Right lobe of liver (tissue), 6 donors: ENCODE results near the gene CCDC167. TPM values are rescaled to one million over a fixed set of nuclear protein-coding genes. Genes with fewer than 3 reads are reported as not detected.

Experiments
- ATAC-seq, 4 donors: fragments of 200-7000 bp; cut with Tn5 transposase; one replicate each; pipeline ENCODE4 v1.9.1; 2020; ENCODE audit warnings: mild to moderate bottlenecking in 4 of 4, moderate library complexity in 4 of 4
- DNase-seq, 3 donors: peaks; one replicate each; pipeline ENCODE4 v3.0.0-alpha.2; 2020
- H3K27ac ChIP-seq, 3 donors: fragments of 200-600 bp; one replicate each; pipeline ENCODE4 v1.8.0; 2022
- H3K27me3 ChIP-seq, 2 donors: fragments of 200-600 bp; one replicate each; pipeline ENCODE4 v1.8.0; 2022
- H3K36me3 ChIP-seq, 4 donors: fragments of 200-600 bp; sonication (generic) in 1 of 4; one replicate each; pipeline versions ENCODE4 v1.5.1 to v1.8.0; 2017 to 2022; ENCODE audit warnings: control low read depth in 1 of 4
- H3K4me1 ChIP-seq, 4 donors: fragments of 200-600 bp; sonication (generic) in 1 of 4; one replicate each; pipeline versions ENCODE4 v1.5.1 to v1.8.0; 2017 to 2022; ENCODE audit warnings: control low read depth in 1 of 4
- H3K4me3 ChIP-seq, 3 donors: fragments of 200-600 bp; one replicate each; pipeline ENCODE4 v1.8.0; 2022
- H3K9me3 ChIP-seq, 4 donors: fragments of 200-600 bp; sonication (generic) in 1 of 4; one replicate each; pipeline versions ENCODE4 v1.5.1 to v1.8.0; 2017 to 2022; ENCODE audit warnings: control low read depth in 1 of 4
- POLR2A ChIP-seq: fragments of 450-650 bp; IDR thresholded peaks from one replicate; pipeline ENCODE4 v1.6.1; 2017; ENCODE audit warnings: antibody characterized with exemption, mild to moderate bottlenecking
- WGBS: methylation state at CpG from one replicate; pipeline ENCODE4 v1.1.6; 2018; ENCODE audit warnings: low coverage, low lambda C conversion rate; ENCODE audit not compliant: insufficient coverage; ENCODE audit errors: missing lambda C conversion rate; 5-methylcytosine and 5-hydroxymethylcytosine counted together
- intact Hi-C, 2 donors: fragments of 100-400 bp; cut with DNase I; formaldehyde crosslinking; loops; one replicate each; pipeline versions ENCODE4 v1.11.2 to v1.14.1; 2022
- total RNA-seq, 6 experiments: library from RNA; depleted of rRNA in 2 of 6; stranded (reverse); fragments of >200 nt in 2 of 6; fragmentation: NEBNext Ultra II Directional in 3 of 6; extraction: Animal tissue kit (Norgen Biotek cat#: 25700) in 3 of 6; gene quantifications; one replicate each; pipeline versions ENCODE4 v1.1.0 to v1.2.4, GENCODE V29; 2016 to 2023
- TF ChIP-seq, protein P1 (sequence below), 4 donors: fragments of 200-600 bp in 3 of 4; fragments of 450-650 bp in 1 of 4; IDR thresholded peaks; one replicate each; pipeline versions ENCODE4 v1.5.1 to v1.8.0; 2016 to 2022; ENCODE audit warnings: antibody characterized with exemption in 4 of 4, mild to moderate bottlenecking in 2 of 4
- donor health status: DM: no; HTN: yes; CAD: no.
- donor health status: DM: no; HTN: no; CAD: no.
- donor health status: DM: no; HTN: no; CAD: no.
- donor health status: DM: no; HTN: yes; CAD: no.
- donor health status: DM: no; HTN: yes; CAD: no.

Gene CCDC167
- total RNA-seq, 6 experiments from 2014 or later: 16.5 to 103 (median 26.9) TPM

DNA sequence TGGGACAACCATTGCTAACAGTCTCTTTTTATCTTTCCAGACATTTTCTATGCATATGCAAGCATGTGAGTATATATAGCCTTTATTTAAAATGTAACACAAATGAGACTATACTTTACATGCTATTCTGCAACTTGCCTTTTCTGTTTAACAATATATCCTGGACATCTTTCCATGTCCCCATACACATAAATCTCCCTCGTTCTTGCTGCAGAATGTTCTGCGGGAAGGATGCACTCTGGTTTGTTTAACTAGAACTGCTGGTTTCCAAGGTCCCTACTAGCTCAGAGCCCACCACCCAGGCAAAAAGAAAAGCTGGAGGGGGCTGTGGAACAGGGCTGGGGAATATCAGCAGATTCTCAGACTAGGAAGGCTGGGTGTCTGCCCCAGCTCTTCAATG, 35.2 kb upstream of the CCDC167 start:
- peaks cover 0 to 8% (median 0%) of the 10 kb centered on the region in 4 donors for H3K4me1 ChIP-seq
- TF ChIP-seq, protein P1, sequence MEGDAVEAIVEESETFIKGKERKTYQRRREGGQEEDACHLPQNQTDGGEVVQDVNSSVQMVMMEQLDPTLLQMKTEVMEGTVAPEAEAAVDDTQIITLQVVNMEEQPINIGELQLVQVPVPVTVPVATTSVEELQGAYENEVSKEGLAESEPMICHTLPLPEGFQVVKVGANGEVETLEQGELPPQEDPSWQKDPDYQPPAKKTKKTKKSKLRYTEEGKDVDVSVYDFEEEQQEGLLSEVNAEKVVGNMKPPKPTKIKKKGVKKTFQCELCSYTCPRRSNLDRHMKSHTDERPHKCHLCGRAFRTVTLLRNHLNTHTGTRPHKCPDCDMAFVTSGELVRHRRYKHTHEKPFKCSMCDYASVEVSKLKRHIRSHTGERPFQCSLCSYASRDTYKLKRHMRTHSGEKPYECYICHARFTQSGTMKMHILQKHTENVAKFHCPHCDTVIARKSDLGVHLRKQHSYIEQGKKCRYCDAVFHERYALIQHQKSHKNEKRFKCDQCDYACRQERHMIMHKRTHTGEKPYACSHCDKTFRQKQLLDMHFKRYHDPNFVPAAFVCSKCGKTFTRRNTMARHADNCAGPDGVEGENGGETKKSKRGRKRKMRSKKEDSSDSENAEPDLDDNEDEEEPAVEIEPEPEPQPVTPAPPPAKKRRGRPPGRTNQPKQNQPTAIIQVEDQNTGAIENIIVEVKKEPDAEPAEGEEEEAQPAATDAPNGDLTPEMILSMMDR (IDR thresholded peaks at IDR 0.05): no peak
- no peak for TF ChIP-seq POLR2A
- H3K4me3 ChIP-seq: no peak overlapping the region
- WGBS: 79% methylated on average over 2 of the region's 2 CpGs
- H3K27me3 ChIP-seq: no peaks in the 10 kb centered on the region
- no peak for ATAC-seq
- DNase-seq: no peak
- no peaks in the 10 kb centered on the region for H3K9me3 ChIP-seq
- intact Hi-C loops: no loop called here
- no peaks in the 10 kb centered on the region for H3K36me3 ChIP-seq
- H3K27ac ChIP-seq: no peak overlapping the region

DNA sequence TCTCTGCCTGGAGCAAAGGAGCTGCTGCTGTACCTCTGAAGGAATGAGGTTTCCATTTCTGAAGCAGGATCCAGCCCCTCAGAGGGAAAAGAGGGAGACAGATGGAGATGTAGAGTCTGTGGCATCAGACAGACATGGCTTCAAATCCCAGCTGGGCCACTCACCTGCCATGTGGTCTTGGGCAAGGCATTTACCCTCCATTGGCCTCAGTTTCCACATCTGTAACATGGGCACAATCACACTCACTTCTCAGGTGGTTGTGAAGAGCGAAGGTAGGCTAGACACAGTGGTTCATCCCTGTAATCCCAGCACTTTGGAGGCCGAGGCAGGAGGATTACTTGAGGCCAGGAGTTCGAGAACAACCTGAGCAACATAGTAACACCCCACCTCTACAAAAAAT, 32.4 kb upstream of the CCDC167 start:
- no CpG with 5 or more reads among the region's 3 CpGs for WGBS
- H3K36me3 ChIP-seq: no peaks in the 10 kb centered on the region
- H3K9me3 ChIP-seq: no peaks in the 10 kb centered on the region
- no peak for DNase-seq
- no peak overlapping the region for H3K27ac ChIP-seq
- intact Hi-C loops: no loop called here
- H3K4me3 ChIP-seq: no peak overlapping the region
- TF ChIP-seq, protein P1 (IDR thresholded peaks at IDR 0.05): no peak
- TF ChIP-seq POLR2A: no peak
- peaks cover 0 to 8% (median 0%) of the 10 kb centered on the region in 4 donors for H3K4me1 ChIP-seq
- H3K27me3 ChIP-seq: no peaks in the 10 kb centered on the region
- ATAC-seq: no peak

GRCh38 chr6:37531437-37532036, 31.8 kb upstream of the CCDC167 start:
- intact Hi-C loops: no loop called here
- Histone ChIP-seq H3K27me3 (no peaks in the 10 kb centered on the region), H3K9me3 (no peaks in the 10 kb centered on the region), H3K4me1 (peaks cover 0 to 8% (median 0%) of the 10 kb centered on the region in 4 donors), H3K27ac (no peak overlapping the region), H3K36me3 (no peaks in the 10 kb centered on the region), H3K4me3 (no peak overlapping the region)
- DNase-seq (no peak), ATAC-seq (no peak)
- no peak for TF ChIP-seq POLR2A
- TF ChIP-seq, protein P1 (IDR thresholded peaks at IDR 0.05): no peak
- no CpG with 5 or more reads among the region's 5 CpGs for WGBS

GRCh38 chr6:37531026-37531425, 31.3 kb upstream of the CCDC167 start:
- Histone ChIP-seq H3K4me3 (no peak overlapping the region), H3K4me1 (peaks cover 0 to 5% (median 0%) of the 10 kb centered on the region in 4 donors), H3K27me3 (no peaks in the 10 kb centered on the region), H3K27ac (no peak overlapping the region), H3K36me3 (no peaks in the 10 kb centered on the region), H3K9me3 (no peaks in the 10 kb centered on the region)
- intact Hi-C loops: no loop called here
- ATAC-seq (no peak), DNase-seq (no peak)
- WGBS: 78% methylated on average over 2 of the region's 4 CpGs
- no peak for TF ChIP-seq POLR2A
- TF ChIP-seq, protein P1 (IDR thresholded peaks at IDR 0.05): no peak

DNA sequence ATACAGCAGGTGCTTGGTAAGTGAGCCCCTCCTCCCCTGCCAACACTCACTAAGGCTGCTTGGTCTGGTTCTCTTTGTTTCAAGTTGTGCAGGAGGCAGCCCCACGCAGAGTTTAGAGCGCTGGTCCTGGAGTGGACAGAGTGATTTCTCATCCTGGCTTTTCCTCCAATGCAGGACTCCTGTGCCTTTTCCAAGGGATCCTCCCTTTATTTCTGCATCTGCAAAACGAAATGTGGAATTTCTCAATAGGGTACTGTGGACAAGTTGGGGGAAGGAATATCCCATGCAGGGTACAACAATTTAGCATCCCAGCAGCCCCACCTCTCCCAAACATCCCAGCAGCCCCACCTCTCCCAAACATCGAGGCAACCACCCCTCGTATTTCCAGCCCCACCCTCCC, 30.6 kb upstream of the CCDC167 start:
- DNase-seq (no peak), ATAC-seq (no peak)
- Histone ChIP-seq H3K9me3 (no peaks in the 10 kb centered on the region), H3K4me1 (no peaks in the 10 kb centered on the region), H3K36me3 (no peaks in the 10 kb centered on the region), H3K27ac (no peak overlapping the region), H3K4me3 (no peak overlapping the region), H3K27me3 (no peaks in the 10 kb centered on the region)
- TF ChIP-seq, protein P1 (IDR thresholded peaks at IDR 0.05): no peak
- no peak for TF ChIP-seq POLR2A
- intact Hi-C loops: no loop called here
- 45% methylated on average over 3 of the region's 5 CpGs for WGBS
